ENCODE measurements around the gene EEIG1. TPM values are rescaled to one million over a fixed set of nuclear protein-coding genes. Genes with fewer than 3 reads are reported as not detected.
A peak's percentile ranks its signal among the peaks of the same experiment; 100 is the strongest.

EEIG1 gene
- total and polyA plus RNA-seq, 3 experiments from 2014 or later = 82.2 to 167 (median 93.3) TPM

- H3K9me3 ChIP-seq (ENCODE audit: low read length) = no peaks in the 10 kb centered on the region
- H3K27ac Mint-ChIP-seq = peak within 1 kb of the TSS; percentile 91 to 98 (median 97)
- ChIA-PET POLR2A (interaction anchor here (1.0 to 1.1 kb wide), 3 partner anchors 20 to 130 kb away, joined by 3 to 5 read pairs (median 3); partner anchors contain the start of genes NAIF1 and SLC25A25), CTCF (interaction anchor here (1.2 to 1.8 kb wide), 4 partner anchors 14 to 123 kb away, joined by 3 to 5 read pairs (median 4); no protein-coding TSS in a partner anchor)
- H3K36me3 Mint-ChIP-seq = peaks cover 0 to 54% (median 7%) of the 10 kb centered on the region in 3 donors
- peak within 1 kb of the TSS; percentile 86 for H3K4me3 ChIP-seq (ENCODE audit: low read length)
- peaks cover 33% of the 10 kb centered on the region for H3K4me1 ChIP-seq (ENCODE audit: insufficient read depth, low read length)
- H3K9me3 Mint-ChIP-seq = no peaks in the 10 kb centered on the region
- peak within 1 kb of the TSS; percentile 90 to 99 (median 92) for H3K4me3 Mint-ChIP-seq
- no peaks in the 10 kb centered on the region for H3K27me3 ChIP-seq (ENCODE audit: insufficient read depth, low read length, poor library complexity, severe bottlenecking)
- peaks cover 19% of the 10 kb centered on the region for H3K36me3 ChIP-seq (ENCODE audit: insufficient read depth, low read length)
- peaks cover 0 to 7% of the 10 kb centered on the region in 2 donors for H3K27me3 Mint-ChIP-seq
- peak within 1 kb of the TSS; percentile 87 for H3K27ac ChIP-seq (ENCODE audit: low read depth, low read length)
- peaks cover 32 to 52% (median 36%) of the 10 kb centered on the region in 3 donors for H3K4me1 Mint-ChIP-seq
- peak; percentile 79 to 92 (median 84) for DNase-seq
These were observed 43.1 kb downstream of the EEIG1 start, which contains the start of gene DPM2 for GRCh38 chr9:127937388-127938297. DPM2 (minus strand) TSS chr9:127937854; CDS start chr9:127937820, 34 bp downstream.

- Histone ChIP-seq H3K36me3 (ENCODE audit: insufficient read depth, low read length) (peaks cover 13% of the 10 kb centered on the region), H3K9me3 (ENCODE audit: low read length) (no peaks in the 10 kb centered on the region), H3K27me3 (ENCODE audit: insufficient read depth, low read length, poor library complexity, severe bottlenecking) (no peaks in the 10 kb centered on the region), H3K4me3 (ENCODE audit: low read length) (peak overlapping the region; percentile 86), H3K4me1 (ENCODE audit: insufficient read depth, low read length) (peaks cover 28% of the 10 kb centered on the region), H3K27ac (ENCODE audit: low read depth, low read length) (peak overlapping the region; percentile 87)
- no peak for DNase-seq
- H3K9me3 Mint-ChIP-seq = no peaks in the 10 kb centered on the region
- ChIA-PET CTCF (interaction anchor here (1.2 to 1.8 kb wide), 4 partner anchors 14 to 123 kb away, joined by 3 to 5 read pairs (median 4); no protein-coding TSS in a partner anchor), POLR2A (interaction anchor here (0.8 to 1.1 kb wide), 4 partner anchors 19 to 131 kb away, joined by 3 to 5 read pairs (median 3); partner anchors contain the start of genes NAIF1 and SLC25A25)
- H3K27ac Mint-ChIP-seq = peak overlapping the region; percentile 90 to 98 (median 96)
- peak overlapping the region; percentile 90 to 99 (median 92) for H3K4me3 Mint-ChIP-seq
- peaks cover 0 to 48% (median 7%) of the 10 kb centered on the region in 3 donors for H3K36me3 Mint-ChIP-seq
- peaks cover 0 to 7% of the 10 kb centered on the region in 2 donors for H3K27me3 Mint-ChIP-seq
- peaks cover 32 to 49% (median 36%) of the 10 kb centered on the region in 3 donors for H3K4me1 Mint-ChIP-seq
These were observed 43.8 kb downstream of the EEIG1 start for GRCh38 chr9:127937056-127937387.

GRCh38 chr9:127936347-127936852 is 44.4 kb downstream of the EEIG1 start:
- Histone ChIP-seq H3K27ac (ENCODE audit: low read depth, low read length) (peak overlapping the region; percentile 87), H3K36me3 (ENCODE audit: insufficient read depth, low read length) (peaks cover 8% of the 10 kb centered on the region), H3K9me3 (ENCODE audit: low read length) (no peaks in the 10 kb centered on the region), H3K4me1 (ENCODE audit: insufficient read depth, low read length) (peaks cover 31% of the 10 kb centered on the region), H3K27me3 (ENCODE audit: insufficient read depth, low read length, poor library complexity, severe bottlenecking) (no peaks in the 10 kb centered on the region), H3K4me3 (ENCODE audit: low read length) (peak overlapping the region; percentile 86)
- Mint-ChIP-seq H3K9me3 (no peaks in the 10 kb centered on the region), H3K27me3 (peaks cover 0 to 7% of the 10 kb centered on the region in 2 donors), H3K27ac (peak overlapping the region; percentile 90 to 98 (median 96)), H3K4me1 (peaks cover 34 to 53% (median 38%) of the 10 kb centered on the region in 3 donors), H3K36me3 (peaks cover 0 to 42% (median 7%) of the 10 kb centered on the region in 3 donors), H3K4me3 (peak overlapping the region; percentile 90 to 99 (median 92))
- CTCF ChIA-PET = interaction anchor here (1.4 to 1.6 kb wide), 2 partner anchors 13 to 15 kb away, joined by 4 to 5 read pairs; no protein-coding TSS in a partner anchor
- no peak for DNase-seq
- POLR2A ChIA-PET = interaction anchor here (0.6 to 1.0 kb wide), 3 partner anchors 38 to 165 kb away, joined by 3 to 5 read pairs (median 3); partner anchors contain the start of gene SLC25A25

- Histone ChIP-seq H3K4me3 (ENCODE audit: low read length) (peak overlapping the region; percentile 86), H3K4me1 (ENCODE audit: insufficient read depth, low read length) (peaks cover 37% of the 10 kb centered on the region), H3K27ac (ENCODE audit: low read depth, low read length) (no peak overlapping the region), H3K36me3 (ENCODE audit: insufficient read depth, low read length) (peaks cover 8% of the 10 kb centered on the region), H3K9me3 (ENCODE audit: low read length) (no peaks in the 10 kb centered on the region), H3K27me3 (ENCODE audit: insufficient read depth, low read length, poor library complexity, severe bottlenecking) (no peaks in the 10 kb centered on the region)
- ChIA-PET CTCF (interaction anchor here (1.4 to 1.5 kb wide), 2 partner anchors 12 to 100 kb away, joined by 4 to 5 read pairs; no protein-coding TSS in a partner anchor), POLR2A (interaction anchor here (0.6 kb wide), 1 partner anchor 164 kb away, joined by 3 read pairs; no protein-coding TSS in a partner anchor)
- peaks cover 0 to 36% (median 7%) of the 10 kb centered on the region in 3 donors for H3K36me3 Mint-ChIP-seq
- H3K4me3 Mint-ChIP-seq = peak overlapping the region; percentile 45 to 99 (median 90)
- peaks cover 40 to 59% (median 44%) of the 10 kb centered on the region in 3 donors for H3K4me1 Mint-ChIP-seq
- no peak for DNase-seq
- peak overlapping the region in 7 of 8 donors; percentile 76 to 95 (median 87) for H3K27ac Mint-ChIP-seq
- H3K9me3 Mint-ChIP-seq = no peaks in the 10 kb centered on the region
- peaks cover 0 to 7% of the 10 kb centered on the region in 2 donors for H3K27me3 Mint-ChIP-seq
These were observed 45.0 kb downstream of the EEIG1 start for GRCh38 chr9:127935765-127936221.

GRCh38 chr9:127934986-127935385 is 45.8 kb downstream of the EEIG1 start:
- Mint-ChIP-seq H3K27ac (peak overlapping the region in 3 of 8 donors; percentile 43 to 92 (median 91)), H3K4me3 (peak overlapping the region in 5 of 7 donors; percentile 46 to 92 (median 80)), H3K27me3 (peaks cover 0 to 7% of the 10 kb centered on the region in 2 donors), H3K36me3 (peaks cover 0 to 28% (median 2%) of the 10 kb centered on the region in 3 donors), H3K9me3 (no peaks in the 10 kb centered on the region), H3K4me1 (peaks cover 42 to 63% (median 47%) of the 10 kb centered on the region in 3 donors)
- no peak for DNase-seq
- H3K9me3 ChIP-seq (ENCODE audit: low read length) = no peaks in the 10 kb centered on the region
- peaks cover 42% of the 10 kb centered on the region for H3K4me1 ChIP-seq (ENCODE audit: insufficient read depth, low read length)
- ChIA-PET CTCF (interaction anchor here (1.5 kb wide), 1 partner anchor 101 kb away, joined by 5 read pairs; no protein-coding TSS in a partner anchor), POLR2A (no interaction called here)
- H3K27me3 ChIP-seq (ENCODE audit: insufficient read depth, low read length, poor library complexity, severe bottlenecking) = no peaks in the 10 kb centered on the region
- H3K36me3 ChIP-seq (ENCODE audit: insufficient read depth, low read length) = peaks cover 2% of the 10 kb centered on the region
- no peak overlapping the region for H3K27ac ChIP-seq (ENCODE audit: low read depth, low read length)
- H3K4me3 ChIP-seq (ENCODE audit: low read length) = no peak overlapping the region

GRCh38 chr9:127934248-127934647 is 46.5 kb downstream of the EEIG1 start:
- Mint-ChIP-seq H3K27me3 (peaks cover 0 to 7% of the 10 kb centered on the region in 2 donors), H3K4me1 (peaks cover 44 to 69% (median 49%) of the 10 kb centered on the region in 3 donors), H3K9me3 (no peaks in the 10 kb centered on the region), H3K4me3 (peak overlapping the region in 1 of 7 donors; percentile 39), H3K36me3 (peaks cover 0 to 25% (median 2%) of the 10 kb centered on the region in 3 donors), H3K27ac (peak overlapping the region in 1 of 8 donors; percentile 45)
- no peak for DNase-seq
- Histone ChIP-seq H3K36me3 (ENCODE audit: insufficient read depth, low read length) (no peaks in the 10 kb centered on the region), H3K9me3 (ENCODE audit: low read length) (no peaks in the 10 kb centered on the region), H3K4me3 (ENCODE audit: low read length) (no peak overlapping the region), H3K4me1 (ENCODE audit: insufficient read depth, low read length) (peaks cover 46% of the 10 kb centered on the region), H3K27me3 (ENCODE audit: insufficient read depth, low read length, poor library complexity, severe bottlenecking) (no peaks in the 10 kb centered on the region), H3K27ac (ENCODE audit: low read depth, low read length) (no peak overlapping the region)
- POLR2A ChIA-PET = no interaction called here
- CTCF ChIA-PET = interaction anchor here (1.5 kb wide), 1 partner anchor 102 kb away, joined by 5 read pairs; no protein-coding TSS in a partner anchor
